ENCODE data around the gene KRT83. TPM values are rescaled to one million over a fixed set of nuclear protein-coding genes. Genes with fewer than 3 reads are reported as not detected.

The KRT83 gene
- total RNA-seq, 4 donors from 2014 or later, result not detected

GRCh38 chr12:52358575-52359350, 37.6 kb upstream of the KRT83 start:
- no peak for TF ChIP-seq CTCF (IDR thresholded peaks at IDR 0.05; ENCODE audit: low read depth)

DNA sequence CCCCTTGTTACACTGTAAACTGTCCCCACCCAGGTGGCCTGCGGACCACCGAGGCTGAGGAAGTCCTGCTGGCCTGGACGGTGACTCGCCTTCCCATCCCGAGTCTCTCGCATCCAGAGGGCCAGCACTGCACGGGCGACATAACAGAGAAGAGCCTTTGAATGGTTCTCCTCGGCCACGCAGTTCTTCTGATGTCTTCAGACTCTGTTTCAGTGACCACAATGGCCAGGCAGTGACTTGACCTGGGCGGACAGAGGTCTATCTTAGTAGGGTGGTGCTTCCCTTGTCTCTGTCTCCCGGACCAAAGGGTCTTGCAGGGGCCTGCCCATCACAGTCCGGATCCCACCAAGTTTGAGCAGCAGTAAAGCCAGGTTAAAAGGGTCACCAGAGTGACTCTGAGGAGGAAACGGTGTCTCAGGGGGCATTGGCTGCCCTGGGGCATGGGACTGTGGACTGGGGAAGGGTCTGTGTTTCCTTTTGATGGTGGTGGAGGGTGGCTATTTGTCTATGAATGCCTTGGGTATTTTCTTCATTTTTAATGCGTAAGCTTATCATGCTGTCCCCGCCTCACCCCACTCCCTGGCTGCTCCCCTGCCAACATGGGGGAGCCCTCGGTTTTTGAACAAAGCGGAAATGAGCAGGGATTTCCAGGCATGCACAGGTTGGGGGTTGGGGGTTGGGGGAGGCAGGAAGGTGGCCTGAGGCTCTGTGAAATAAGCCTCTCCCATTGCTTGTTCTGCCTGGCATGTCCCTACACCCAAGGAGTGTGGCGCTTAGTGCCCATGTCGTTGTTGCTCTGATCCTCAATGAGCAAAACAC, 35.8 kb upstream of the KRT83 start:
- TF ChIP-seq CTCF (IDR thresholded peaks at IDR 0.05; ENCODE audit: low read depth), result no peak

DNA sequence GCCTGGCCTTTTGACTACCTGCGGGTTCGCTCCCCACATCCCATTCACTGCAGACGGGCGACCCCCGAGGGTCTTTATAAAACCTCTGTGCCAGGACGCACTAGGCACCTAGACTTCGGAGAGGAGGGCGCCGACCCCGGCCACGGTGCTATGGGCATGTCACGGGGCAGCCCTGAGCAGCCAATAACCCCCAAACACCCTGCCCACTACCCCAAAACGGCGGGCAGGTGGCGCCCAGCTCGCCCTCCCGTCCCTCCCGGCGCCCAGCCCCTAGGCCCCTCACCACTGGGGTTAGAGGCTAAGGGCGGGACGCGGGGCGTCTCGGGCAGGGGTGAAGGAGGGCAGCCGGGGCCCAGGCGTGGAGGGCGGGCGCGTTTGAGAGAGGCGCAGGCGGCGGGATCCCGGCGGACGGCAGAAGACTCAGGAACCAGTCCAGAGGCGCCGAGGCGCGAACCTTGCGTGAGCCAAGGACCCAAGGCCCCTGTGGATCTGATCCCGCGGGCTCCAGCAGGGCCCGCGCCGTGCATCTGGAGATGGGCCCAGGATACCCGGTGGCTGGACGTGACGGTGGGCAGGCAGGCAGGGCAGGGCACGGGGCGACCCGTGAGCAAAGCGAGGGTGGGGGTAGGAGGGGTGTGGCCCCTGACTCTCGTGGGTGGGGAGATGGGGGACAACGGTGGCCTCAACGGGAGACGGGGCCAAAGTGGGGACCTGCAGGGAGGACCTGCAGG, 35.0 kb upstream of the KRT83 start:
- TF ChIP-seq CTCF (IDR thresholded peaks at IDR 0.05; ENCODE audit: low read depth), result no peak

- TF ChIP-seq CTCF (IDR thresholded peaks at IDR 0.05; ENCODE audit: low read depth), result no peak
Observed at GRCh38 chr12:52355176-52355575, 34.0 kb upstream of the KRT83 start.

DNA sequence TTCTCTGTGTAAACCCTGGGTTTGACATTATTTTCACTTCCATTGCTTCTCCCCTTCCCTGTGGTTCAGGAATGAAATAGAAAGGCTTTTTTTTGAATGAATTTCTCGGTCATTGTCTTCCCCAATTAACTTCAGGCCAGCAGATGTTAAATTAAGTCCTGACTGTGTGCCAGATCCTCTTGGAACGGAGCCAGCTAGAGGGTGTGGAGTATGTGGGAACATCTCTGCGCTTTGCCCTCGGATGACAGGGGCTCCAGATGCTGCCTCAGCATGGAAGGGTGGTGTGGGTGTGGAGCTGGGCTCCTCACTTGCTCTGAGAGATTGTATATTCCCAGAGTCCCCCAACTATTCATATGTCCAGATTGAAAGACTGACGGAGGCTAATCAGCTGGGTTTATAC, 33.0 kb upstream of the KRT83 start:
- TF ChIP-seq CTCF (IDR thresholded peaks at IDR 0.05; ENCODE audit: low read depth), result no peak

DNA sequence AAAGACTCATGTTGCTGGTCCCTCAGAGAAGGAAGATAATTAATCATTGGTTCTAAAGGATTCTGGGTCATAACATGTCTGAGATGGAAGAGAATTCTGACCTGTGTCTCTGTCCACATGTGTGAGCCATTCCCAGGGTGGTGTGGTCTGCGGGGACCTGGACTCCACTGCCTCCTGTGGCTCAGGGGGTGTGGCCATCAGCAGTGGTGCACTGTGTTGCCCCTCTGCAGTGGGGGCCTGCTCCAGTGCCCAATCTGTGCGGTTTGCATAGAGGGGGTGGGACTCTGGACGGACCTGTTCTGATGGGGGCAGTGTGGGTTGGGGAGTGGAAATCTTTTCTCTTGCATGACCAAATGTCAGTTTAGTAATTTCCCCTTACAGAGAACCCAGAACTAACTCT, 32.6 kb upstream of the KRT83 start:
- no peak for TF ChIP-seq CTCF (IDR thresholded peaks at IDR 0.05; ENCODE audit: low read depth)

DNA sequence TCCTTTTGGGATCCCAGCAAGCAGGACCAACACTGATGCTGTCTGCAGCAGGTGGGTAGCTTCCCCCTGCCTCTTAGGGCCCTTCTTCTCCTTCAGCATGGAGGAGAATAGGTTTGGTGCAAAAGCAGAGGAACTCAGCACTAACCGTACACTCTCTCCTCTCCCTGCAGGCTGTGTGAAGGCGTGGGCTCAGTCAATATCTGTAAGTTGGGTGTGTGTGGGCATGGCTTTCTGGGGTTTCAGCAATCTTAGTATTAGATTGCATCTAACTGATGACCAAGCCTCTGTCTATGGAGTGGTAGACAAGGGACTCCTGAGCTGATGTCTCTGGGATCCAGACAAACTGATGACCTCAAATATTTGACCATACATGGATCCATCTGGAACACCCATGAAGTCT, 31.8 kb upstream of the KRT83 start:
- no peak for TF ChIP-seq CTCF (IDR thresholded peaks at IDR 0.05; ENCODE audit: low read depth)

All from subcutaneous adipose tissue (tissue), 4 donors.